ENCODE data around the gene FCHSD2. TPM values are rescaled to one million over a fixed set of nuclear protein-coding genes. Genes with fewer than 3 reads are reported as not detected.

The FCHSD2 gene
- total and polyA plus RNA-seq, 4 donors = 7.6 to 18.7 (median 9.9) TPM

DNA sequence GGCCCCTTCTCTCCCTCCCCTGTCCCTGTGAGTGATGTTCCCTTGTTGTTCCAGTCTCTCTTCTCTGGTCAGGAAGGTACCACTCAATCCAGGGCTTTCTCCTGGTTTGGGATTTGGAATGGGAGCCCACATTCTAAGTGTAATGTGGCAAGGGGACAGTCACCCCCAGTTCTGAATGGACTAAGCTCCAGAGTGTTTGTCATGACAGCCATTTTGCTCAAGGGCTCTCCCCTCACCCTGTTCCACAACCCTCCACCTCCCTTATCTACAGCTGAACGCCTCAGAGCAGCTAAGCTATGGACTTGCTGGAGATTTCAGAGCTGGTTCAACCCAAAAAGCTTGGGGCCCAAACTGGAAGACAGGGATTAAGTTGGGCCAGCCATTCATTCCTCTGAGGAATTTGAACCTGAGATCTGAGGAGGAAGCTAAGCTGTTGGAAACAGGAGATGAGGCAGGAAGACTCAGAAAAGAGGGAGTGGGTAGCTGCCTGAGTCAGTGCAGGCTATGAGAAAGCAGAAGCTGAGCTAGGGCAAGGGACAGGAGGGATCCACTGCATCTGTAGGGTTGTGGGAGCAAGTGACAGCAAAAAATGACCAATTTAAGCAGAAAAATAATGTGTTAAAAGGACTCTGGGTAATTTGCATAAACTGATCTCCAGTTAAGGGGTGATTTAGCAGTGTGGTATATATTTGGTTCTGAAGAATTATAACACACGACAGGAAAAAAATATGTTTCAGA, 22.9 kb upstream of the FCHSD2 start:
- peaks cover 7 to 36% (median 20%) of the 10 kb centered on the region in 4 donors for H3K4me1 ChIP-seq (ENCODE audit: control insufficient read depth in 4 of 4, insufficient read depth in 4 of 4, low read length in 3 of 4)
- no peak overlapping the region for H3K4me3 ChIP-seq (ENCODE audit: low read depth in 1 of 3, low read length in 3 of 3)
- no peak overlapping the region for H3K9ac ChIP-seq (ENCODE audit: low read depth in 1 of 2, low read length in 2 of 2)
- no peak for TF ChIP-seq RAD21 (IDR thresholded peaks at IDR 0.05)
- TF ChIP-seq EGR1 (IDR thresholded peaks at IDR 0.05; ENCODE audit: low read depth in 2 of 2) = no peak
- no peak for TF ChIP-seq JUND (IDR thresholded peaks at IDR 0.05)
- TF ChIP-seq, protein P1, sequence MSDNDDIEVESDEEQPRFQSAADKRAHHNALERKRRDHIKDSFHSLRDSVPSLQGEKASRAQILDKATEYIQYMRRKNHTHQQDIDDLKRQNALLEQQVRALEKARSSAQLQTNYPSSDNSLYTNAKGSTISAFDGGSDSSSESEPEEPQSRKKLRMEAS (IDR thresholded peaks at IDR 0.05) = no peak
- TF ChIP-seq HNF4A (conservative IDR thresholded peaks at IDR 0.05) = no peak
- no peak for TF ChIP-seq RXRA (IDR thresholded peaks at IDR 0.05)
- TF ChIP-seq, protein P2, sequence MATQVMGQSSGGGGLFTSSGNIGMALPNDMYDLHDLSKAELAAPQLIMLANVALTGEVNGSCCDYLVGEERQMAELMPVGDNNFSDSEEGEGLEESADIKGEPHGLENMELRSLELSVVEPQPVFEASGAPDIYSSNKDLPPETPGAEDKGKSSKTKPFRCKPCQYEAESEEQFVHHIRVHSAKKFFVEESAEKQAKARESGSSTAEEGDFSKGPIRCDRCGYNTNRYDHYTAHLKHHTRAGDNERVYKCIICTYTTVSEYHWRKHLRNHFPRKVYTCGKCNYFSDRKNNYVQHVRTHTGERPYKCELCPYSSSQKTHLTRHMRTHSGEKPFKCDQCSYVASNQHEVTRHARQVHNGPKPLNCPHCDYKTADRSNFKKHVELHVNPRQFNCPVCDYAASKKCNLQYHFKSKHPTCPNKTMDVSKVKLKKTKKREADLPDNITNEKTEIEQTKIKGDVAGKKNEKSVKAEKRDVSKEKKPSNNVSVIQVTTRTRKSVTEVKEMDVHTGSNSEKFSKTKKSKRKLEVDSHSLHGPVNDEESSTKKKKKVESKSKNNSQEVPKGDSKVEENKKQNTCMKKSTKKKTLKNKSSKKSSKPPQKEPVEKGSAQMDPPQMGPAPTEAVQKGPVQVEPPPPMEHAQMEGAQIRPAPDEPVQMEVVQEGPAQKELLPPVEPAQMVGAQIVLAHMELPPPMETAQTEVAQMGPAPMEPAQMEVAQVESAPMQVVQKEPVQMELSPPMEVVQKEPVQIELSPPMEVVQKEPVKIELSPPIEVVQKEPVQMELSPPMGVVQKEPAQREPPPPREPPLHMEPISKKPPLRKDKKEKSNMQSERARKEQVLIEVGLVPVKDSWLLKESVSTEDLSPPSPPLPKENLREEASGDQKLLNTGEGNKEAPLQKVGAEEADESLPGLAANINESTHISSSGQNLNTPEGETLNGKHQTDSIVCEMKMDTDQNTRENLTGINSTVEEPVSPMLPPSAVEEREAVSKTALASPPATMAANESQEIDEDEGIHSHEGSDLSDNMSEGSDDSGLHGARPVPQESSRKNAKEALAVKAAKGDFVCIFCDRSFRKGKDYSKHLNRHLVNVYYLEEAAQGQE (IDR thresholded peaks at IDR 0.05) = no peak
- TF ChIP-seq, protein P3, sequence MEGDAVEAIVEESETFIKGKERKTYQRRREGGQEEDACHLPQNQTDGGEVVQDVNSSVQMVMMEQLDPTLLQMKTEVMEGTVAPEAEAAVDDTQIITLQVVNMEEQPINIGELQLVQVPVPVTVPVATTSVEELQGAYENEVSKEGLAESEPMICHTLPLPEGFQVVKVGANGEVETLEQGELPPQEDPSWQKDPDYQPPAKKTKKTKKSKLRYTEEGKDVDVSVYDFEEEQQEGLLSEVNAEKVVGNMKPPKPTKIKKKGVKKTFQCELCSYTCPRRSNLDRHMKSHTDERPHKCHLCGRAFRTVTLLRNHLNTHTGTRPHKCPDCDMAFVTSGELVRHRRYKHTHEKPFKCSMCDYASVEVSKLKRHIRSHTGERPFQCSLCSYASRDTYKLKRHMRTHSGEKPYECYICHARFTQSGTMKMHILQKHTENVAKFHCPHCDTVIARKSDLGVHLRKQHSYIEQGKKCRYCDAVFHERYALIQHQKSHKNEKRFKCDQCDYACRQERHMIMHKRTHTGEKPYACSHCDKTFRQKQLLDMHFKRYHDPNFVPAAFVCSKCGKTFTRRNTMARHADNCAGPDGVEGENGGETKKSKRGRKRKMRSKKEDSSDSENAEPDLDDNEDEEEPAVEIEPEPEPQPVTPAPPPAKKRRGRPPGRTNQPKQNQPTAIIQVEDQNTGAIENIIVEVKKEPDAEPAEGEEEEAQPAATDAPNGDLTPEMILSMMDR (IDR thresholded peaks at IDR 0.05; ENCODE audit: low read depth, low read length, missing input control) = no peak
- TF ChIP-seq HNF4G (IDR thresholded peaks at IDR 0.05) = no peak
- no peak for TF ChIP-seq TAF1 (conservative IDR thresholded peaks at IDR 0.05)
- TF ChIP-seq, protein P4, sequence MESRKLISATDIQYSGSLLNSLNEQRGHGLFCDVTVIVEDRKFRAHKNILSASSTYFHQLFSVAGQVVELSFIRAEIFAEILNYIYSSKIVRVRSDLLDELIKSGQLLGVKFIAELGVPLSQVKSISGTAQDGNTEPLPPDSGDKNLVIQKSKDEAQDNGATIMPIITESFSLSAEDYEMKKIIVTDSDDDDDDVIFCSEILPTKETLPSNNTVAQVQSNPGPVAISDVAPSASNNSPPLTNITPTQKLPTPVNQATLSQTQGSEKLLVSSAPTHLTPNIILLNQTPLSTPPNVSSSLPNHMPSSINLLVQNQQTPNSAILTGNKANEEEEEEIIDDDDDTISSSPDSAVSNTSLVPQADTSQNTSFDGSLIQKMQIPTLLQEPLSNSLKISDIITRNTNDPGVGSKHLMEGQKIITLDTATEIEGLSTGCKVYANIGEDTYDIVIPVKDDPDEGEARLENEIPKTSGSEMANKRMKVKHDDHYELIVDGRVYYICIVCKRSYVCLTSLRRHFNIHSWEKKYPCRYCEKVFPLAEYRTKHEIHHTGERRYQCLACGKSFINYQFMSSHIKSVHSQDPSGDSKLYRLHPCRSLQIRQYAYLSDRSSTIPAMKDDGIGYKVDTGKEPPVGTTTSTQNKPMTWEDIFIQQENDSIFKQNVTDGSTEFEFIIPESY (IDR thresholded peaks at IDR 0.05) = no peak
- TF ChIP-seq SP1 (IDR thresholded peaks at IDR 0.05) = no peak
- no peak for TF ChIP-seq YY1 (IDR thresholded peaks at IDR 0.05)
- TF ChIP-seq, protein P5, sequence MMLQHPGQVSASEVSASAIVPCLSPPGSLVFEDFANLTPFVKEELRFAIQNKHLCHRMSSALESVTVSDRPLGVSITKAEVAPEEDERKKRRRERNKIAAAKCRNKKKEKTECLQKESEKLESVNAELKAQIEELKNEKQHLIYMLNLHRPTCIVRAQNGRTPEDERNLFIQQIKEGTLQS (IDR thresholded peaks at IDR 0.05) = no peak
- TF ChIP-seq NR2F2 (IDR thresholded peaks at IDR 0.05) = no peak
- no peak for TF ChIP-seq FOXA1 (IDR thresholded peaks at IDR 0.05)
- TF ChIP-seq GABPA (IDR thresholded peaks at IDR 0.05 in 1 of 2, conservative IDR thresholded peaks at IDR 0.05 in 1 of 2) = no peak
- no peak overlapping the region for H3K27ac ChIP-seq (ENCODE audit: low read depth in 1 of 2, low read length in 2 of 2)
- H3K27me3 ChIP-seq (ENCODE audit: control insufficient read depth in 4 of 4, insufficient read depth in 4 of 4, low read length in 3 of 4) = no peaks in the 10 kb centered on the region
- H3K9me3 ChIP-seq (ENCODE audit: control insufficient read depth in 4 of 4, low read length in 3 of 4) = no peaks in the 10 kb centered on the region
- DNase-seq (ENCODE audit: low spot score) = no peak
- 93% methylated on average over 2 of the region's 2 CpGs for WGBS
- H3K36me3 ChIP-seq (ENCODE audit: control insufficient read depth in 4 of 4, insufficient read depth in 3 of 4, low read depth in 1 of 4, low read length in 3 of 4) = no peaks in the 10 kb centered on the region

All from liver (tissue), 9 donors.